OCI-LY3 (cell line): ENCODE results near the gene MRTFA.

ENCODE experiments used
- EZH2phosphoT487 ChIP-seq: fragments of 200-600 bp; shearing (Covaris generic); IDR thresholded peaks from 2 replicates; pipeline ENCODE4 v1.6.1; 2018; ENCODE audit warnings: antibody characterized with exemption, mixed run types, low read depth
- TF ChIP-seq, protein P1 (sequence below): fragments of 200-600, 300-600 bp; sonication (generic); IDR thresholded peaks from 2 replicates; pipeline ENCODE4 v1.5.1; 2014; ENCODE audit warnings: antibody characterized with exemption, low read length, low read depth

DNA sequence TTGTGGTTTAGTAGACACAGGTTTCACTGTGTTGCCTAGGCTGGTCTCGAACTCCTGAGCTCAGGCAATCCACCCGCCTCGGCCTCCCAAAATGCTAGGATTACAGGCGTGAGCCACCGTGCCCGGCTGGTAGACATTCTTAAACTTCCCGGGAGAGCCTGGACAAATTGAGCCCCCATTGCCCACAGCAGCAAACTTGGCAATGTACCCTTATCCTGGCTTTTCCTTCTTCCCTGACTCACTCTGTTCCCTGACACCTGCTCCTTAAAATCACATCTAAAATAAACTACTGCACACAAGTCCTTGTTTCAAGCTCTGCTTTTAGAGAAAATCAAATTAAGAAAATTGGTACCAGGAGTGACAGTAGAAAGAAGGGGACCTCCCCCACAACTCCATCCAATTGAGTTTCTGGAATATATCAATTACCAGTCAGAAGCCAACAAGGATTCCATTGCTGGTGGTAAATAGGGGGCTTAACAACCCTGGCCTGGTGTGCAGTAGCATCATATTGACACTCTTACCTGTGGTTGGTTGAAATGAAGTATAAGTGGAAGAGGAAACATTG, 35.4 kb upstream of the MRTFA start:
- TF ChIP-seq, protein P1, sequence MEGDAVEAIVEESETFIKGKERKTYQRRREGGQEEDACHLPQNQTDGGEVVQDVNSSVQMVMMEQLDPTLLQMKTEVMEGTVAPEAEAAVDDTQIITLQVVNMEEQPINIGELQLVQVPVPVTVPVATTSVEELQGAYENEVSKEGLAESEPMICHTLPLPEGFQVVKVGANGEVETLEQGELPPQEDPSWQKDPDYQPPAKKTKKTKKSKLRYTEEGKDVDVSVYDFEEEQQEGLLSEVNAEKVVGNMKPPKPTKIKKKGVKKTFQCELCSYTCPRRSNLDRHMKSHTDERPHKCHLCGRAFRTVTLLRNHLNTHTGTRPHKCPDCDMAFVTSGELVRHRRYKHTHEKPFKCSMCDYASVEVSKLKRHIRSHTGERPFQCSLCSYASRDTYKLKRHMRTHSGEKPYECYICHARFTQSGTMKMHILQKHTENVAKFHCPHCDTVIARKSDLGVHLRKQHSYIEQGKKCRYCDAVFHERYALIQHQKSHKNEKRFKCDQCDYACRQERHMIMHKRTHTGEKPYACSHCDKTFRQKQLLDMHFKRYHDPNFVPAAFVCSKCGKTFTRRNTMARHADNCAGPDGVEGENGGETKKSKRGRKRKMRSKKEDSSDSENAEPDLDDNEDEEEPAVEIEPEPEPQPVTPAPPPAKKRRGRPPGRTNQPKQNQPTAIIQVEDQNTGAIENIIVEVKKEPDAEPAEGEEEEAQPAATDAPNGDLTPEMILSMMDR: no peak
- no peak for TF ChIP-seq EZH2phosphoT487
